ENCODE data around the gene RAPGEF4. TPM values are rescaled to one million over a fixed set of nuclear protein-coding genes. Genes with fewer than 3 reads are reported as not detected.

RAPGEF4 gene
- total and polyA plus RNA-seq, 9 of the 15 experiments (the other 6 are each of a cell fraction or from before 2014, with no cell fraction given) = 0.04 to 0.33 (median 0.13) TPM; not detected in 6

- FAIRE-seq (no peak), DNase-seq (ENCODE audit: extremely low read depth in 1 of 4, low spot score in 3 of 4) (no peak), ATAC-seq (no peak)
- no peaks in the 10 kb centered on the region for H3K9me3 ChIP-seq (replicated peaks; ENCODE audit: control insufficient read depth, insufficient read depth, low read depth, low read length)
- no peak overlapping the region for H2AFZ ChIP-seq (ENCODE audit: low read depth, low read length)
- H3K27me3 ChIP-seq (ENCODE audit: control insufficient read depth in 2 of 2, insufficient read depth in 2 of 2, low read length in 2 of 2) = peaks cover 2 to 17% of the 10 kb centered on the region in 2 experiments; a peak in 3 of 5 replicates
- no peaks in the 10 kb centered on the region for H3K9me1 ChIP-seq (ENCODE audit: control insufficient read depth, insufficient read depth, low read length)
- H3K9ac ChIP-seq (ENCODE audit: insufficient read depth in 1 of 2, low read depth in 2 of 2, low read length in 2 of 2) = no peak overlapping the region
- no TSS peak for BruUV-seq (replicated peaks)
- H3K4me1 ChIP-seq (replicated peaks in 1 of 2; ENCODE audit: control insufficient read depth in 2 of 2, insufficient read depth in 2 of 2, low read length in 2 of 2) = no peaks in the 10 kb centered on the region
- no peaks in the 10 kb centered on the region for H4K20me1 ChIP-seq (replicated peaks; ENCODE audit: control insufficient read depth, insufficient read depth, low read length)
- in situ Hi-C loops (cut with MboI) (no loop called here), intact Hi-C loops (cut with micrococcal nuclease) (no loop called here)
- H3K36me3 ChIP-seq (ENCODE audit: control insufficient read depth, insufficient read depth, low read length) = no peaks in the 10 kb centered on the region
- POLR2A ChIA-PET = no interaction called here
- H3K4me3 ChIP-seq = no peak overlapping the region
- H3K79me2 ChIP-seq (ENCODE audit: control insufficient read depth, insufficient read depth, low read length) = no peaks in the 10 kb centered on the region
- CTCF ChIA-PET (ENCODE audit: low intra/inter-chr PET ratio) = no interaction called here
- no peak overlapping the region for H3K4me2 ChIP-seq (ENCODE audit: insufficient read depth, low read length)
- H3K27ac ChIP-seq (ENCODE audit: extremely low read depth, low read depth, low read length) = no peak overlapping the region
- TF ChIP-seq CHD4 (IDR thresholded peaks at IDR 0.05; ENCODE audit: insufficient read depth, insufficient replicate concordance, low read depth, low read length, poor library complexity, severe bottlenecking) (no peak), ETS2 (tag; IDR thresholded peaks at IDR 0.05; ENCODE audit: borderline replicate concordance, poor library complexity, severe bottlenecking) (no peak), ARID2 (IDR thresholded peaks at IDR 0.05) (no peak), XRCC3 (IDR thresholded peaks at IDR 0.05) (no peak), NCOA1 (IDR thresholded peaks at IDR 0.05; ENCODE audit: low read depth) (no peak), TRIM28 (IDR thresholded peaks at IDR 0.05) (no peak), ZNF318 (IDR thresholded peaks at IDR 0.05; ENCODE audit: borderline replicate concordance in 1 of 2, low read depth in 1 of 2) (no peak), PATZ1 (CRISPR knock-in tag; IDR thresholded peaks at IDR 0.05; ENCODE audit: borderline replicate concordance) (no peak)
Observed at GRCh38 chr2:172819943-172820342, 84.3 kb downstream of the RAPGEF4 start.

Measured in K562 (cell line).